A549 (cell line): ENCODE results near the gene XRCC5. TPM values are rescaled to one million over a fixed set of nuclear protein-coding genes. Genes with fewer than 3 reads are reported as not detected.
"Not testable (repeated sequence)": the region's sequence is repeated elsewhere in the genome, so short reads cannot be mapped to it uniquely, and the experiment has no call there.

Experiments
- ATAC-seq, 2 experiments: fragments of 200-7000 bp in 1 of 2; fragments of >200 bp in 1 of 2; cut with Nextera tagmentation in 1 of 2; cut with Tn5 transposase in 1 of 2; 3 replicates each; pipeline versions ENCODE4 v1.8.0 to v1.9.1; 2018 to 2020; ENCODE audit warnings: mild to moderate bottlenecking in 1 of 2, moderate library complexity in 1 of 2
- CTCF ChIA-PET: fragments of 300-600 bp; sonication (Branson Sonifier 250); formaldehyde crosslinking; extraction: SDS; loops from one replicate; lab custom pipeline; 2021; ENCODE audit warnings: antibody characterized with exemption, inconsistent platforms; lab: Yijun Ruan, JAX
- POLR2A ChIA-PET: fragments of 350-600 bp; formaldehyde crosslinking; extraction: SDS; loops from one replicate; lab custom pipeline; 2021; ENCODE audit warnings: antibody characterized with exemption, inconsistent platforms; lab: Yijun Ruan, JAX
- DNase-seq, 2 experiments: peaks; one replicate each; pipeline versions ENCODE4 v3.0.0 to v3.0.0-alpha.2; 2011 to 2016; ENCODE audit warnings: low read depth in 1 of 2, low spot score in 1 of 2
- FAIRE-seq: peaks from 2 replicates; lab custom pipeline; 2011; peaks lifted over from hg19 to GRCh38; lab: Jason Lieb, UNC
- H3K27ac ChIP-seq, 2 experiments: fragments of >200 bp; sonication (Bioruptor Twin); formaldehyde crosslinking; 3 replicates each; pipeline ENCODE4 v1.5.1; 2016 to 2017
- H3K4me1 ChIP-seq: fragments of >200 bp; sonication (Bioruptor Twin); formaldehyde crosslinking; 3 replicates; pipeline ENCODE4 v1.6.1; 2016
- H3K4me2 ChIP-seq: fragments of >200 bp; sonication (Bioruptor Twin); formaldehyde crosslinking; 3 replicates; pipeline ENCODE4 v1.6.1; 2016
- H3K4me3 ChIP-seq: fragments of >200 bp; sonication (Bioruptor Twin); formaldehyde crosslinking; 3 replicates; pipeline ENCODE4 v1.5.1; 2016
- H3K9me3 ChIP-seq: fragments of >200 bp; sonication (Bioruptor Twin); formaldehyde crosslinking; 3 replicates; pipeline ENCODE4 v1.6.1; 2016
- BHLHE40 ChIP-seq: IDR thresholded peaks from 2 replicates; pipeline ENCODE4 v1.6.1; 2012; ENCODE audit warnings: low read depth, low read length, inconsistent platforms
- CEBPB ChIP-seq, 2 experiments: fragments of >200 bp in 1 of 2; sonication (Bioruptor Twin) in 1 of 2; formaldehyde crosslinking in 1 of 2; IDR thresholded peaks; 2 replicates each; pipeline ENCODE4 v1.6.1; 2012 to 2016
- CHD2 ChIP-seq: fragments of 150-350 bp; IDR thresholded peaks from 2 replicates; pipeline ENCODE4 v1.6.1; 2014; ENCODE audit warnings: low read length; ENCODE audit not compliant: partially characterized antibody
- CHD4 ChIP-seq: fragments of 200-600 bp; sonication (generic); IDR thresholded peaks from 2 replicates; pipeline ENCODE4 v1.6.1; 2016; ENCODE audit warnings: antibody characterized with exemption, mild to moderate bottlenecking, borderline replicate concordance
- CTCF ChIP-seq: fragments of >200 bp; sonication (Bioruptor Twin); formaldehyde crosslinking; IDR thresholded peaks from 3 replicates; pipeline ENCODE4 v1.5.1; 2016
- E2F6 ChIP-seq: IDR thresholded peaks from 2 replicates; pipeline ENCODE4 v1.6.1; 2012; ENCODE audit warnings: low read depth, borderline replicate concordance
- EP300 ChIP-seq, 2 experiments: fragments of >200 bp; sonication (Bioruptor Twin); formaldehyde crosslinking; IDR thresholded peaks; 2 replicates in 1 of 2; 3 replicates in 1 of 2; pipeline ENCODE4 v1.6.1; 2016 to 2017
- FOSL2 ChIP-seq, 2 experiments: fragments of 450-650 bp in 1 of 2; fragments of >200 bp in 1 of 2; sonication (Bioruptor Twin) in 1 of 2; formaldehyde crosslinking; IDR thresholded peaks; 2 replicates each; pipeline versions ENCODE4 v1.5.0 to v1.6.1; 2016 to 2020; ENCODE audit warnings: mild to moderate bottlenecking in 1 of 2, moderate library complexity in 1 of 2
- HEYL ChIP-seq: fragments of 250-450 bp; sonication (Bioruptor Pico); IDR thresholded peaks from 2 replicates; pipeline ENCODE4 v1.8.0; 2021; ENCODE audit warnings: mild to moderate bottlenecking, moderate library complexity
- MYC ChIP-seq: IDR thresholded peaks from 2 replicates; pipeline ENCODE4 v1.6.1; 2012; ENCODE audit warnings: mild to moderate bottlenecking, inconsistent platforms, low read length, improper control_type of control experiment, borderline replicate concordance
- POLR2AphosphoS2 ChIP-seq: conservative IDR thresholded peaks from 2 replicates; pipeline ENCODE4 v1.6.1; 2012; ENCODE audit warnings: low read length, improper control_type of control experiment, inconsistent platforms
- RAD21 ChIP-seq, 2 experiments: fragments of >200 bp in 1 of 2; sonication (Bioruptor Twin) in 1 of 2; formaldehyde crosslinking in 1 of 2; IDR thresholded peaks in 1 of 2; conservative IDR thresholded peaks in 1 of 2; 2 replicates in 1 of 2; 3 replicates in 1 of 2; pipeline ENCODE4 v1.6.1; 2012 to 2018; ENCODE audit warnings: inconsistent platforms in 1 of 2
- RARB ChIP-seq: fragments of 250-450 bp; sonication (Bioruptor Pico); IDR thresholded peaks from 2 replicates; pipeline ENCODE4 v1.8.0; 2021; ENCODE audit warnings: mild to moderate bottlenecking, moderate library complexity
- RCOR1 ChIP-seq: fragments of 150-350 bp; IDR thresholded peaks from 2 replicates; pipeline ENCODE4 v1.6.1; 2014; ENCODE audit warnings: antibody characterized with exemption, low read length, low read depth
- REST ChIP-seq: fragments of 200-600 bp; sonication (generic); IDR thresholded peaks from 2 replicates; pipeline ENCODE4 v1.6.1; 2016; ENCODE audit warnings: antibody characterized with exemption, mild to moderate bottlenecking, moderate library complexity
- RFX5 ChIP-seq: fragments of 450-650 bp; IDR thresholded peaks from 2 replicates; pipeline ENCODE4 v1.7.1; 2014; ENCODE audit warnings: antibody characterized with exemption, mild to moderate bottlenecking, moderate library complexity
- SMC3 ChIP-seq: fragments of >200 bp; sonication (Bioruptor Twin); formaldehyde crosslinking; IDR thresholded peaks from 3 replicates; pipeline ENCODE4 v1.6.1; 2018; ENCODE audit warnings: inconsistent platforms
- ZSCAN20 ChIP-seq: fragments of 250-450 bp; sonication (Bioruptor Pico); IDR thresholded peaks from 2 replicates; pipeline ENCODE4 v1.8.0; 2022; ENCODE audit warnings: mild to moderate bottlenecking, moderate library complexity
- WGBS: methylation state at CpG from one replicate; pipeline ENCODE4 v1.1.6; 2017; ENCODE audit errors: missing lambda C conversion rate; 5-methylcytosine and 5-hydroxymethylcytosine counted together
- polyA plus RNA-seq, 4 experiments: library from polyadenylated mRNA; depleted of rRNA in 3 of 4; stranded (reverse); fragments of >200 nt; fragmentation: RNase III in 1 of 4; extraction: RNeasy Plus Mini Kit Qiagen cat#74134 plus additional on column Dnase treatment in 1 of 4; gene quantifications; 2 replicates in 3 of 4; 3 replicates in 1 of 4; pipeline ENCODE4 v1.2.3, GENCODE V29; 2011 to 2017

Gene XRCC5
- polyA plus RNA-seq, 2 of the 4 experiments (the other 2 are of a cell fraction): 217 to 430 TPM

GRCh38 chr2:216139884-216140283 lies 30.7 kb downstream of the XRCC5 start:
- no peak for TF ChIP-seq FOSL2 (IDR thresholded peaks at IDR 0.05)
- TF ChIP-seq FOSL2 (CRISPR knock-in tag; IDR thresholded peaks at IDR 0.05): no peak
- TF ChIP-seq CTCF: peak; percentile 35; the same call in 2 of the 3 replicates
- peak in 1 of 2 experiments; percentile 20; a peak in 1 of 5 replicates for TF ChIP-seq RAD21 (conservative IDR thresholded peaks at IDR 0.05 in 1 of 2, IDR thresholded peaks at IDR 0.05 in 1 of 2)
- no peaks in the 10 kb centered on the region for H3K9me3 ChIP-seq
- ChIA-PET POLR2A (no interaction called here), CTCF (interaction anchor here (1.6 kb wide), 1 partner anchor 11 kb away, joined by 3 read pairs; no protein-coding TSS in a partner anchor)
- no peak overlapping the region for H3K4me3 ChIP-seq
- H3K4me2 ChIP-seq: no peak overlapping the region
- ATAC-seq: peak; percentile 70 to 79; a peak in 4 of 6 replicates
- H3K4me1 ChIP-seq: no peaks in the 10 kb centered on the region
- no peak for FAIRE-seq
- no peak overlapping the region for H3K27ac ChIP-seq
- peak; percentile 15 to 53 for DNase-seq

GRCh38 chr2:216141516-216141915 lies 32.4 kb downstream of the XRCC5 start:
- H3K27ac ChIP-seq, ATAC-seq, H3K9me3 ChIP-seq, H3K4me3 ChIP-seq, DNase-seq, H3K4me2 ChIP-seq, H3K4me1 ChIP-seq, FAIRE-seq: not testable (repeated sequence)
- ChIA-PET POLR2A (interaction anchor here (0.6 to 0.7 kb wide), 2 partner anchors 155 to 898 kb away, joined by 3 to 7 read pairs; no protein-coding TSS in a partner anchor), CTCF (interaction anchor here (0.7 to 1.6 kb wide), 2 partner anchors 9 to 25 kb away, joined by 3 to 4 read pairs; no protein-coding TSS in a partner anchor)
- 96% methylated on average over 4 of the region's 4 CpGs for WGBS

DNA sequence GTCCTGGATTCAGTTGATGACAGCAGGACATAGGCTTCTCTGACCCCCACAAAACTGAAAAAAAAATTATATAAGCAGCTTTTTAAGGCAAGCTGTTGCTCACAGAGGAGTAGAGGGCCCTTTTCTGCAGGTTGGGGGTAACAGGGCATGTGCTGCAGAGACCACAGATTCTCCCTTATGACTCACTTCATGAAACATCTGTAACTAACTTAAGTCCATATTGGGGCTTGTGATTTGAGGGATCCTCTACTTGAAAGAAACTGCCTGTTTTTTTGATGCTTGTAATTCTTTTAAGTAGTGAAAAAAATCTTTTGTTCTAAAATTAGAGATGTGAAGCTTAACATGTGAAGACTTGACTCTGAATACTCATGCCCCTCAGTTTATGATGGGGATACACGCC lies 33.4 kb downstream of the XRCC5 start:
- 96% methylated on average over 1 of the region's 1 CpG for WGBS
- FAIRE-seq (no peak), DNase-seq (no peak), ATAC-seq (no peak)
- Histone ChIP-seq H3K4me2 (no peak overlapping the region), H3K4me3 (no peak overlapping the region)
- ChIA-PET POLR2A (no interaction called here), CTCF (interaction anchor here (1.5 to 1.6 kb wide), 2 partner anchors 30 to 33 kb away, joined by 3 read pairs; partner anchors contain the start of gene XRCC5)
- TF ChIP-seq REST (no peak), RARB (CRISPR knock-in tag) (no peak), CEBPB (IDR thresholded peaks at IDR 0.05) (no peak), MYC (no peak), HEYL (CRISPR knock-in tag) (no peak), FOSL2 (IDR thresholded peaks at IDR 0.05) (no peak), FOSL2 (CRISPR knock-in tag; IDR thresholded peaks at IDR 0.05) (no peak), CHD2 (no peak), SMC3 (no peak), POLR2AphosphoS2 (no peak), EP300 (IDR thresholded peaks at IDR 0.05) (no peak), CHD4 (no peak), RCOR1 (no peak), RFX5 (no peak), E2F6 (no peak), ZSCAN20 (CRISPR knock-in tag) (no peak), BHLHE40 (no peak)
- TF ChIP-seq, all 56 proteins: peak for 0
- no peak overlapping the region for H3K27ac ChIP-seq
- no peaks in the 10 kb centered on the region for H3K9me3 ChIP-seq
- no peaks in the 10 kb centered on the region for H3K4me1 ChIP-seq
